8988T (cell line): Measurements from ENCODE around the gene ARHGEF12.

ENCODE experiments used
- DNase-seq: peaks from one replicate; pipeline ENCODE4 v3.0.0; 2011

ARHGEF12 gene

DNA sequence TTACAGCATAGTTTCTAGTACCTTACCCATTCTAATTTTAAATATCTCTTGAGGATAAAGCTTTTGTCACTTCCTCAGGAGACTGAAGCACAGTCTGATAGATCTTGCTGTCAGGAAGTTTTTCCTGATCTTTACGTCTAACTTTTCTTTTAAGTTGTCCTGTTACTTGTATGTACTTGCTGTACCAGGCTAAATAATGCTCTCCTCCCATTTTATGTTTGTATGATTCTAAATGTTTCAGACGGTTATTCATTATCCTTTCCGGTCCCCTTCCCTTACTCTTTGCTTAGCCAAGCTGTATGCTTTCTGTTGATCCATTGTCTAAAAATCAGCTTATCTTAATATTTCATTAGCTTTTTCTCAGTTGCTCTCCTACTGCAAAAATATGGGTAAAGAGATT is 6.0 kb downstream of the ARHGEF12 start:
- no peak for DNase-seq

DNA sequence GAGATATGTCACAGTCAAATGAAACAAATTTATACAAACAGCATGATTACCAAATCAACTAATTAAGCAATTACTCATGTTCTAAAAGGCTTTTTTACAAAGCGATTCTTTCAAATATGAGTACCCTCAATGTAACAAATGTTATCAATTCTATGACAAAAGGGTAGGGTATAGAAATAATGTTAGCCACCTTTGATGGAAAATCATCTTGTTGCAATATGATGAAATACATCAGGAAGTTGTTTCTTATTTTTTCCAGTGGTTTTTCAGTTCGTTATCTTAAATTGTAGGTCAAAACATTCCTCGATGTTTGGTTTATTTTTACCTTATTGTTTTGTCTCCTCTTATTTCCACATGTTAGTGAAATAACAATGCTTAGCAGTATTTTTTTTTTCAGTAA is 6.5 kb downstream of the ARHGEF12 start:
- DNase-seq: no peak

DNA sequence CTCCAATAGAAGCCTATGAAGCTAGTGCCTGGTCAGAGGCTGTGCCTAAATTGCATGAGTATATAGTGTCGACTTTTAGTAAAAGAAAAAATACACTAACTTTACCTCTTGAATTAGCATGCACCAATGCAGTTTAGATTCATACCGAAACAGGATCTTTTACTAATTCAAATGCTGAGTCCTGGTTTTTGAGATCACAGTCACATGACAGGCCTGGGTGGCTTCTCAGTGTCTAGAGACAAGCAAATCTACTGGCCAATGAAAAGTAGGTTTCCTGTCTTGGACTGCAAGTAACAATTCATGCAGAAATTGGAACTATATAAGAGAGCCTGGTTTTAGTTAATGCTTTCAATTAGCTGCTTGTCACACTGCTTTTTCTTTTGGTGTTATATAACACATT is 7.2 kb downstream of the ARHGEF12 start:
- no peak for DNase-seq

DNA sequence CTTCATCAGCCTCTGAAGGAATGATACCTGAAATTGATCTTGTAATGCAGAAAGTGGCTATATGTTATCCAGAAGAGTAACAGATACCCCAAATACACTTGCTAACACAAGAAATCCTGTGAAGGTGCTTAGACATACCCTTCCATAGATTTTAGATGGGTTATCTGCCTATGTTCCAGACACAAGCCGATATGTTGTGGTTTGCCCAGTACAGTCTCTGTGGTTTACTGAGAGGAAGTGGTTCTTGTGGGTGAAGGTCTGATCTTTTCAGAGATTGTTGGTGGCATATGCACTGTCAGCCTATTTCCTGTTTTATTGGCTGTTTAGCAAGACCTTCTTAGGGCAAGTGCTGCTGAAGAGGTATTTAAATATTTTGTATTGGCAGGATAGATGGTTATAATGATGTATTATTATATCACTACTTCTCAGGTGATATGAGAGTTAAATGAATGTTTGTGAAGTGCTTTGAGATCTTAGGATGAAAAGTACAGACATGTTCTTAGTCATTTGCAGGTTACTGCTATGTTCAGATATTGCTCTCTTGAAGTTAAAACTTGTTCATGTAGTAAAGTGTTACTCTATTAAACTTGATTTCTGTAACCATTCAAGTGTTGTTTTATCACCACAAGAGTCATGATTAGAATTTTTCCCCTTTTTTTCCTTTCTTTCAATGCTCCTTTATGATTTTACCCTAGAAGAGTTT is 8.2 kb downstream of the ARHGEF12 start:
- DNase-seq: no peak

DNA sequence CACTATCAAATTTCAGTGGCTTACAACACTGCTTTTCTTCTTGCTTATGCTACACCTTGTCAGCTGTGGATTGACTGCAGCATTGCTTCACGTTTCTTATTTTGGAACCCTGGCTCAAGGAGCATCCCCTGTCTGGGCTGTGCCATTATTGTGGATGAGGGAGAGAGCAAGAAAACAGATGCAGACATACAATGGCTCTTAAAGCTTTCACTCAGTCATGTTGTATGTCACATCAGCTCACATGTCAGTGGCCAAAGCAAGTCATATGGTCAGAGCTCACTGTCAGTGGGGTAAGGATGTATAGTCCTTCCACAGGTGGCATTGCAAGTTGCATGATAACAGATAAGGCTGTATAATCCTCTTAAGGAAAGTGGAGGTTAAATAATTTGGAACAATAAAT is 10.0 kb downstream of the ARHGEF12 start:
- DNase-seq: no peak

DNA sequence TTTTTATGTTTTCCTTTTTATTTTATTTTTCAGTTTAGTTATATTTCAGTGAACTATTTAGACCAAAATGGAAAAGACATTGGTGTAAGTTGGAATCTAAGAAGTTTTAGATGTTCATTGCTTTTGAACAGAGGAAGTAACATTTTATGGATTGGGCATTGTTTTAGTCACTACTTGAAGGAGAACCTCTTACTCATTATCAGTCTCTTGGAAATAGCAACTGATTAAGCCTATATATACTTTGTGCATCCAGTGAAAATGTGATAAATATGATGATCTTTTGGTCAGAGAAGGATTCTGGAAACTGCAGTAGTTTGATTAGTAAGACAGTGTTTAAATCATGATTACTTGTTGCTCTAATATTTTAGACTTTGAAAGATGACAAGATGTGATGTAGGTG is 14.4 kb downstream of the ARHGEF12 start:
- no peak for DNase-seq

DNA sequence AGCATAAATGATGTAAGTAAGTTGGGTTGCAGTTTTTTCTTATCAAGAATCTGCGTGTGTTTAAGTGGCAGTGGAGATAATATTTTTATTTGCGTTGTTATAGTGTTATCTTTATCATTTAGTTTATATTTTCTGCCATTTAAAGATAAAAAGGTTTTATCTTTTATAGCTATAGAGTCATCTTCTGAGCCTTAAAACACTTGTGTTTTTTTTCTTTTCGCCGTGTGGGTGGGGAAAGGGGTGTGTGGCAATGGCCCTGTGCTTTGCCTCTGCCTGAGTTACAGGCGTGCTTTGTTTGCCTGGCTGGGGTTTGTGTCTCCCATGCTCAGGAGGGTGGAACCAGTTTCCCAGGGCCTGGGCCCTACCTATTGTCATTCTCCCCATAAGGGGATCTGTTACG is 16.2 kb downstream of the ARHGEF12 start:
- DNase-seq: no peak

DNA sequence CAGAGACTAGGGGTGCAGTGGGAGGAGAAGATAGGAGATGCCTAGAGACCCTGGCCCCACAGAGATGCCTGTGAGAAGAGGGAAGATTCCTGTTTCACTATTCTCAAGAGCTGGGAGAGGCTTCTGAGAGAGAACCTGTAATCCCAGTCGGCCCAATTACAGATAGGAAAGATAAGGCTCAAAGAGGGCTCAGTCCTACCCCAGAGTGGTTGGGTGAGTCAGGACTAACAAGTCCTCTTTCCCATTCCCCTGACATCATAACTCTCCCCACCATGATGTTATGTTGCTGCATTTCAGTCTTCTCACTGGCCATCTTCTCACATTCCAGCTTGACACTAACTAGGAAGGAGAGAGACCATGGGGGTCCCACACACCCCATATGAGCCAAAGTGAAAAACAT is 17.9 kb downstream of the ARHGEF12 start:
- no peak for DNase-seq

DNA sequence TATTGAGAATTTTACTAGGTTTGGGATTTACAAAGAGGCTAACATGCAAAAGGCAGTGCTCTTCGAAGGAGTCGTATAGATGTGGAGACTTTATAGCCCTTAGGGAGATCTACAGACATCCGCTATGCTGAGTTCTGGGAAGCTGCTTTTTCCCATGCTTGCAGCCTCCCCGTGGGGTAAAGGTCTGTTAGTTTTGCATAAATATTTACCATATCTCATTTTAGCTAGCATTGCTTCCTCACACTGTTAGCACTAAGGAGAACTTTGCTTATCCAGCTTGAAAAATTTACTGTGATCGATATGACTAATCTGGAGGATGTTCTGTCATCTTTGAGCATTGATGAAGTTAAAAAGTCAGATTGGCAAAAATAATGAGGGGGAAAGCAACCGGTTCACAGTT is 18.6 kb downstream of the ARHGEF12 start:
- no peak for DNase-seq

DNA sequence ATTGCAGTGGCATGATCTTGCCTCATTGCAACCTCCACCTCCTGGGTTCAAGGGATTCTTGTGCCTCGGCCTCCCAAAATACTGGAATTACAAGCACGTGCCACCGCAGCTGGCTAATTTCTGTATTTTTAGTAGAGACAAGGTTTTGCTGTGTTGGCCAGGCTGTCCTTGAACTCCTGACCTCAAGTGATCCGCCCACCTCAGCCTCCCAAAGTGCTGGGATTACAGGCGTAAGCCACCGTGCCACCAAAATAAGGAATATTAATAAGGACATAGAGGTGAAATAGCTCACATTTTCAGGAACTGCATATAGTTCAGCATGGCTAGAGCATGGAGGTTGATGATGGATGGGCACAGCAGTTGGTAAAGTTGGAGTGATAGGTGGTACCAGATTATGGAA is 21.4 kb downstream of the ARHGEF12 start:
- DNase-seq: no peak

DNA sequence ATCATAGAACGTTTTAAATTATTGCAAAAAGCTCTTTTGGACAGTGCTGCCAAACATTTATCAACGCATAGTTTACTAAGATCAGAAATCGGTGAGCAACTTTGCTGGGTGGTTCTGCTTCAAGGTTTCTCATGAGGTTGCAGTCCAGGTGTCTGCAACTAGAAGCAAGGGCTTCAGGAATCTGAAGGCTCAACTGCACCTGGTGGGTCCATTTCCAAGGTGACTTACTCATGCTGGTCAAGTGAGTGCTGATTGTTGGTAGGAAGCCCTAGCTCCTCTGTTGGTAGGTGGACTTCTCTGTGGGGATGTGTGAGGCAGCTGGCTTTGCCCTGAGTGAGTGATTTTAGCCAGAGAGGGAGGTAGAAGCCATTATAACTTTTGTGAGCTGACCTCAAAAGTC is 22.5 kb downstream of the ARHGEF12 start:
- no peak for DNase-seq

DNA sequence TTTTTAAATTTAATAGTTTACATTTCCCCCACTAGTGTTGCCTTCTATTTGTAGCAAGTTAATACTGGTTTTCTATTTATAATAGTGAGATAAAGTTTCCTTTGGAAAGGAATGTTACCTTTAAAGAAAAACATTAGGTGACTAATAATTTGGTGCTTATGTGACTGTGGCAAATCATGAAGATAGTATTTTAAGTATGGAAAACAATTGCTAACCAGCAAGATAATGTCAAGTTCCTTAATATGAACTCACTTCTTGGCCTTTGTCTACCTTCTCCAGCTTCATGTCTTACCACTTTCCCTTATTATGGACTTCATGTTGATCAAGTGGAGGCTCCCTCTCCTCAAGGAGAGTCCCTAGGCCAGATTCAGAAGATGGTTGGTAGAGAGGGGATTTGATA is 27.2 kb downstream of the ARHGEF12 start:
- DNase-seq: no peak

DNA sequence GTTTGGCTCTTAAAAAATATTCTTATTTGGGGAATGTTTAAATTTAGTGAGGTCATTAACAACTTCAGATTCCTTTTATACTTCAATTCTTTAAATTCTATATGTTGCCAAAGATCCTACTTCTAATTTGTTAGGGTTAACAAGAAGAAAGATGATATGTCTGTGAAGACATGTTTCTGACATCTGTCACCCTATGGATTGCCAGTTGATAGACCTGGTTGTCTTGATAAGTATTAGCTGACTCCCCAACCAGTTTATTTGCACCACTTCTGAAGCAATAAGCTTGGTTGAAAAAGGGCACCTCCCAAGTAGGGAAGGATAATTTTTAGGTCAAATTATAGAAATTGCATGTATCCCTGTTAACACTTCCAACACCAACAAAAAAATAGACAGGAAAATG is 29.3 kb downstream of the ARHGEF12 start:
- no peak for DNase-seq

DNA sequence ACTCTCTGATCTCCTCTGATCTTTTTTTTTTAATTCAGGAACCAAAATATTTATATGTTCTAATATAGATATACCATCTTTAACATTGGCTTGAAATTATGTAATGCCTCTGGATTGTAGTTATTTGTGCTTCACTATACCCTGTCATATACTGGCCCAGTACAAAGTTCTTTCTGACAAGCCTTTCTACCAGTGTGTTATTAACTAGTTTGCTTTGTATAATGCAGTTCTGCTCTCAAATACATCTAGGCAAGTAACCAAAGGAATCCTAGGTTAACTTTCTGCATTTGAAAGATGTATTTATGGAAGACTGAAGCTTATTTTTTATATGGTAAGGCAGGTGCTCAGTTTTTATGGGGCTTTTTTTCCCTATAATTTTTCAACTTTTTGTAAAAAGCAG is 36.1 kb downstream of the ARHGEF12 start:
- no peak for DNase-seq

DNA sequence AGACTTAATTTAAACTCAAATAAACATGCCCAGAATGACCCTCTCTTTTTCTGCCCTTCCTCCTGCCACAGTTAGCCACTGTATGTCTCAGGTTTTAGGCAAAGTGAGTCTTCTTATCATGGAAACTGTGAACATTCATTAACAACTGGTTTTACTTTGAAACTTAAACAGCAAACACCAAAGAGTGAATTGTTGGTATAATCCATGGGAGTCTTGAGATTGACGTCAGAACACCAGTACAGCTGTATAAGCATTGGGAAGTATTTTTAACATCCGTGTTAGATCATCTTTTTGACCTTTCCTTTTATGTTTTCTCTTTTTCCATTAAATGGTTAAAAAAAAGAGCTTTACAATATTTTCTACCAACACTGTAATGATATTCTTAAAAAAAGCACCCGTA is 38.9 kb downstream of the ARHGEF12 start:
- no peak for DNase-seq

DNA sequence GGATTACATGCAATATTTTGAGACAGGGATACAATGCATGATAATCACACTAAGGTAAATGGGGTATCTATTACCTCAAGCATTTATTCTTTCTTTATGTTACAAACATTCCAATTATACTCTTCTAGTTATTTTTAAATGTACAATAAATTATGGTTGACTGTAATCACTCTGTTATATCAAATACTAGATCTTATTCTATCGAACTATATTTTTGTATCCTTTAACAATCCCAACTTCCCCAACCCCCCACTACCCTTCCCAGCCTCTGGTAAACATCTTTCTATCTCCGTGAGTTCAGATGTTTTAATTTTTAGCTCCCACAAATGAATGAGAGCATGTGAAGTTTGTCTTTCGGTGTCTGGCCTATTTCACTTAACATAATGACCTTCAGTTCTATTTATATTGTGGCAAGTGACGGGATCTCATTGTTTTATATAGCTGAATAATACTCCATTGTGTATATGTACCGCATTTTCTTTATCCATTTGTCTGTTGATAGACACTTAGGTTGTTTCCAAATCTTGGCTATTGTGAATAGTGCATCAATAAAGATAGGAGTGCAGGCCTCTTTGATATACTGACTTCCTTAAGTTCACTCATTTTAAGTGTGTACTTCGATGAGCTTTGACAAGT is 40.5 kb downstream of the ARHGEF12 start:
- DNase-seq: no peak

DNA sequence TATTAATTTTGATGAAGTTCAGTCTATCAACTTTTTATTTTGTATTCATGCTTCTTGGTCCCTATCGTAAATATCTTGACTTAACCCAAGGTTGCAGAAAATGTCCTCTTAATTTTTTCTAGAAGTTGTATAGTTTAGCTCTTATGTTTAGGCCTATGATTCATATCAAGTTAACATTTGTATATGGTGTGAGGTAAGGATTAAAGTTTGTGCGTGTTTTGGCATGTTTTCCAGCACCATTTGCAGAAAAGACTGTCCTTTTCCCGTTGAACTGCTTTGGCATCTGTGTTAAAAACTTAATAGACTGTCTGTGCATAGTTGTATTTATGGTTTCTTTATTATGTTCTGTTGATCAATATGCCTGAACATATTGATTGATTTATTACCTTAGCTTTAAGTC is 42.3 kb downstream of the ARHGEF12 start:
- no peak for DNase-seq

DNA sequence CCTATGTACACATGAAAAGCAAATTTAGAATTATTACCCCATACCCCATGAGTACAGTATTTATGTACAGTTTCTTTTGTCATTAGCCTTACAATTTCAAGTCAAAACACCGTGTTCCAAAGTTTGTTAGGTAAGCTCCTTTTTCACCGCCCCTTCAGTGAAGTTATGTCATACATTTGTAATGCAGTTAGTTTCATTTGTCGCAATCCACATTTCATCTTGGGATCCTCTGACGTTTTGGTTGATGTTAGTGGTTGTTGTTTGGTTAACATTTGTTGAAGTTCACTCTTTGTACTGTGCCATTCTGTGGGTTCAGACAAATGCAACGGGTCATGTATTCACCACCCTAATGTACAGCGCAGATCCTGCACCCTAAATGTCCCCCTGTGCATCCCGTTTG is 45.2 kb downstream of the ARHGEF12 start:
- DNase-seq: no peak

DNA sequence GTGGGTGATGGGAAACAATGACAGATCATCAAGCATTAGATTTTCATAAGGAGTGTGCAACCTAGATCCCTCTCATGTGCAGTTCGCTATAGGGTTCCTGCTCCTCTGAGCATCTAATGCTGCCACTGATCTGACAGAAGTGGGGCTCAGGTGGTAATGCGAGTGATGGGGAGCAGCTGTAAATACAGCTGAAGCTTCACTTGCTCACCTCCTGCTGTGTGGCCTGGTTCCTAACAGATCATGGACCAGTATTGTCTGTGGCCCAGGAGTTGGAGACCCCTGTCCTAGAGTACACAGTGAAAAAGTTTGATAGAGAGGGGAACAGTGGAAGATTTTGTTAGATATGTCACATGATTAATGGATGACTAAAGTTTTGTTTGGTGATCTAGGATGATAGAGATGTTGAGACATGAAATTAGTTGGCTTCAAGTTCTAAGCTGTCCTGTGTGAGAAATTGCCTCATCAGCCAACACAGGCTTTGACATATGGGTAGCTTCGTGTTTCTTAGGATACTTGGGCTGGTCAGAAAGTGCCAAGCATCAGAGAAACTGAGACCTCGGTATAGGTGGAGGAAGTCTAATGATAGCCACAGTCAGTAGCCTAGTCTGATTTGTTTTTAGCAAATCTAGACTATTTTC is 47.4 kb downstream of the ARHGEF12 start:
- no peak for DNase-seq

DNA sequence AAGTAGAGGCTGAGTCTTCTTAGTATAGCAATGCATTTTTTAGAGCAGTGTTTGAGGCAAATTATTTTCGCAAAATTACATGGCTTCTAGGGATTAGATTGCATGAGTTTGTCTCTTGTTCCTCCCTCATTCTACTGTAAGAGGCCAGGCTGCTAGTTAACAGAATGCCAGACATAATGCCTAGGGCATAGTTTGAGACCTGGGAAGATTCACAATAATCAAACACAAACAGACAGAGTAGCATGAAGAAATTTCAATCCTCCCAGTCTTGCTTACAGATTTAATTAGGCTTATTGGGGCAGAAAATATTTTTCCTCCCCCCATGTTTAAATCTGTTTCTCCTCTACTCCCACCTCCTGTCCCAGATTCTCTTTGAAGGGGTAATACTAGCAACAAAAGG is 48.3 kb downstream of the ARHGEF12 start:
- no peak for DNase-seq

DNA sequence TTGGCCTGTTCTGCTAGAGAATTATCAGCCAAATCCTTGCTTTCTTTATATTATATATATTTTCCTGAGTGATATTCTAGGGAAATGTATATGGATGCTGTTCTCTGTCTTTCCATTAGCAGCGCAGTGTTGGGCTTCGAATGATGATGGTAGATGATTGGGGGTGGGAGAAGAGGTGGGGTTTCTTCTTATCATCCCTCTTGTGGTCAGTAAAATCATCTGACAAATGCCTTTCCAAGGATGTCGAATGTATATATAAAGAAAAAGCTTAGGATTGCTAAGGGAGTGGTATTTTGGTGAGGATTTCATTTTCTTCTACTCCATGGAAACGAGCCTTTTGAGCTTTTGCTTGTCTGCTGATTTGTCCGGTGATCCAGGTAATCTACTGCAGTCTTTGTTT is 48.9 kb downstream of the ARHGEF12 start:
- no peak for DNase-seq

DNA sequence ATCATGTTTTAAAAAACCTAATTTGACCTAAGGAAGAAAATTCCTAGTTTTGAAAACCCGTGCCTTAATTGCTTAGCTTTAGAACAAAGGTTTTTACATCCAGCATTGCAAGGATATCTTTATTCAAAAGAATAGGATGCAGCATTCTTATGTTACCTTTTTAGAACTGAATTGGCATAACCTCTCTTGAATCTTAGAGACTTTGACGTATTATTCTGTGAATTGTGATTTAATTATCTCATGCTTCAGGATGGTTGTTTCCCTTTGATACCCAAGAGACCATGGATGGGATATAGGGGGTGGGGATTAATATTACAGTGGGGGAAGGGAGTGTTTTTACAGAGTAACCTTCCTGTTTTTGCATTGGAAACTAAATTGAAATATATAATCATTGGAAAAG is 49.4 kb downstream of the ARHGEF12 start:
- no peak for DNase-seq

DNA sequence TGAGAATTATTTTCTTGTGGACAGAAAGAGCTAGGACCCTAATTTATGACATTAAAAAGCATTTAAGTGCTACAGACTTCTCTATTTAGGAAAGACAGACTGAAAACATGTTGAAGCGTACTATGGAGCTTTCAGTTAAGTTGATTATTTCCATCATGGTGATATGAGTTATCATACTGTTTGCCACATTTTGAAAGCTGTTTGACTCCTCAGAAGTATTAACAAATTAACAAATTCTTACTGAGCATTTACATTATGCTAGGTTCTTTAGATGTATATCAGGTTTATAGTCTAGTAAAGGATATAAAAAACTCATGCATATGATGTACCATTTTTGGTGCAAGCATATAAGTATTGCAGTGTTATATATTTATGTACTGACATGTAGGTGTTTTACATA is 50.1 kb downstream of the ARHGEF12 start:
- DNase-seq: no peak

DNA sequence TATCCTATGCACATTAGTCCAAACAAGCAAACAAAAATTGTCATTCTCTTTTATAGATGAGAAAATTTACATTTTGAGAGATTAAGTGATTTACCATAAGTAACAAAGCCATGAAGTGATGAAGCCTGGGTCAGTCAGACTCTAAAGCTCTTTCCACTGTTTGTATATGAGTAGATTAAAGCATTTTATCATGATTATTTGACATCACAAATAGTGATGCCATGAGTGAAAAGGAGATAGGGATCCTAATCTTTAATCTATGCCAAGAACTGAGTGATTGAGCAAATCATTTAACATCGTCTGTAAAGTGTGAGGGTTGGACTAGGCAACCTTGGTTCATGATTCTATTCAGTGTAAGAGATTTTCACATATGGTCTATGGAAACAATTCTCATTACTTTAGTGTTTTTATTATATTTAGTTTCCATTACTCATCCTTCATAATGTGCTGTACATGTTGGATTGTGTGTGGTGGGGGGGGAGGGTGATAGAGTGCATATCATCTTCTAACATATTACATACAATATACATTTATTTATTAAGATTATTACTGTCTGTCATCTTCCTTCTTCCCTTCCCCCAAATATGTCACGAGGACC is 50.7 kb downstream of the ARHGEF12 start:
- no peak for DNase-seq
